Measurements from ENCODE around the gene SCN5A. TPM values are rescaled to one million over a fixed set of nuclear protein-coding genes. Genes with fewer than 3 reads are reported as not detected.

Gene SCN5A
- total RNA-seq, 1 experiment from 2014 or later: 13.6 TPM

- TF ChIP-seq, protein P1, sequence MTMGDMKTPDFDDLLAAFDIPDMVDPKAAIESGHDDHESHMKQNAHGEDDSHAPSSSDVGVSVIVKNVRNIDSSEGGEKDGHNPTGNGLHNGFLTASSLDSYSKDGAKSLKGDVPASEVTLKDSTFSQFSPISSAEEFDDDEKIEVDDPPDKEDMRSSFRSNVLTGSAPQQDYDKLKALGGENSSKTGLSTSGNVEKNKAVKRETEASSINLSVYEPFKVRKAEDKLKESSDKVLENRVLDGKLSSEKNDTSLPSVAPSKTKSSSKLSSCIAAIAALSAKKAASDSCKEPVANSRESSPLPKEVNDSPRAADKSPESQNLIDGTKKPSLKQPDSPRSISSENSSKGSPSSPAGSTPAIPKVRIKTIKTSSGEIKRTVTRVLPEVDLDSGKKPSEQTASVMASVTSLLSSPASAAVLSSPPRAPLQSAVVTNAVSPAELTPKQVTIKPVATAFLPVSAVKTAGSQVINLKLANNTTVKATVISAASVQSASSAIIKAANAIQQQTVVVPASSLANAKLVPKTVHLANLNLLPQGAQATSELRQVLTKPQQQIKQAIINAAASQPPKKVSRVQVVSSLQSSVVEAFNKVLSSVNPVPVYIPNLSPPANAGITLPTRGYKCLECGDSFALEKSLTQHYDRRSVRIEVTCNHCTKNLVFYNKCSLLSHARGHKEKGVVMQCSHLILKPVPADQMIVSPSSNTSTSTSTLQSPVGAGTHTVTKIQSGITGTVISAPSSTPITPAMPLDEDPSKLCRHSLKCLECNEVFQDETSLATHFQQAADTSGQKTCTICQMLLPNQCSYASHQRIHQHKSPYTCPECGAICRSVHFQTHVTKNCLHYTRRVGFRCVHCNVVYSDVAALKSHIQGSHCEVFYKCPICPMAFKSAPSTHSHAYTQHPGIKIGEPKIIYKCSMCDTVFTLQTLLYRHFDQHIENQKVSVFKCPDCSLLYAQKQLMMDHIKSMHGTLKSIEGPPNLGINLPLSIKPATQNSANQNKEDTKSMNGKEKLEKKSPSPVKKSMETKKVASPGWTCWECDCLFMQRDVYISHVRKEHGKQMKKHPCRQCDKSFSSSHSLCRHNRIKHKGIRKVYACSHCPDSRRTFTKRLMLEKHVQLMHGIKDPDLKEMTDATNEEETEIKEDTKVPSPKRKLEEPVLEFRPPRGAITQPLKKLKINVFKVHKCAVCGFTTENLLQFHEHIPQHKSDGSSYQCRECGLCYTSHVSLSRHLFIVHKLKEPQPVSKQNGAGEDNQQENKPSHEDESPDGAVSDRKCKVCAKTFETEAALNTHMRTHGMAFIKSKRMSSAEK (CRISPR knock-in tag; IDR thresholded peaks at IDR 0.05; ENCODE audit: borderline replicate concordance): no peak
- no peak for TF ChIP-seq KAT7 (CRISPR knock-in tag; IDR thresholded peaks at IDR 0.05; ENCODE audit: borderline replicate concordance)
- TF ChIP-seq FOXP4 (CRISPR knock-in tag; IDR thresholded peaks at IDR 0.05): no peak
- no peak for TF ChIP-seq ETV6 (CRISPR knock-in tag; IDR thresholded peaks at IDR 0.05)
- TF ChIP-seq EMX1 (CRISPR knock-in tag; IDR thresholded peaks at IDR 0.05): no peak
- no peak for TF ChIP-seq SMAD4 (CRISPR knock-in tag; IDR thresholded peaks at IDR 0.05)
- no peak for TF ChIP-seq ESRRA (CRISPR knock-in tag; IDR thresholded peaks at IDR 0.05; ENCODE audit: borderline replicate concordance)
These were observed 33.4 kb downstream of the SCN5A start (continued) for GRCh38 chr3:38616111-38616510.

DNA sequence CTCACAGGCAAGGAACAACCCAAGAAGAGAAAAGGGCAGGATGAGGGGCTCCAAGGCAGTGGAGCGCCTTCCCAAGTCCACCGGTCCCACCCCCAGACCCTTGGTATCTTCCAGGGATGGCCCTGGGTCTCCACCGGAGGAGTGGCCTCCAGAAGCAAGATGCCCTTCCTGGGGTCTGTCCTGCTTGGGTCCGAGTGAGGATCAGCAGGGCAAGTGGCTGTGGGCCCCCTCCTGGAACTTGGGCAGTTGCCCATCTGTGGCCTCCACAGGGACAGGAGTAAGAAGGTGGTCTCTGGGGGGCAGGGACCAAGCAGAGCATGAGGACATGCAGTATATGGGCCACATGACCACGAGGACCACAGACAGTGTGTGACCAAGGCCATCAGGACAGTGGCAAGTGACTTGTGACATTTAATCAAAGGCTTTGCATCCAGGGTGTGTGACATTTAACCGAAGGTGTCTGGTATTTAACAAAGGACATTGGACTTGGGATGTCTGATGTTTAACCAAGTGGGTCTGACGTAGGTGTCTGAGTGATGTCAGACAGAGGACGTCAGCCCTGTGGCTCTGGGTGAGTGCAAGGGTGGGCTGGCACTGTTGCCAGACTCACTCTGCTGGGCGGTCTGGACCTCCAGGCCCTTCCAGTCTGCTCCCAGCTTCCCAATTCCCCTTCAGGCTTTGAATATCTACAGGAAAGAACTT is 34.7 kb downstream of the SCN5A start:
- Mint-ChIP-seq H3K4me1 (peaks cover 10% of the 10 kb centered on the region; the same call in 1 of the 2 replicates), H3K9me3 (no peaks in the 10 kb centered on the region), H3K36me3 (no peaks in the 10 kb centered on the region), H3K4me3 (no peak overlapping the region), H3K27me3 (ENCODE audit: low read depth) (no peaks in the 10 kb centered on the region; the same call in 1 of the 2 replicates), H3K27ac (no peak overlapping the region)
- POLR2A ChIA-PET: no interaction called here
- DNase-seq (ENCODE audit: low spot score): no peak
- ATAC-seq: no peak
- CTCF ChIA-PET: interaction anchor here (1.6 kb wide), 1 partner anchor 41 kb away, joined by 5 read pairs; no protein-coding TSS in a partner anchor
- TF ChIP-seq, protein P2, sequence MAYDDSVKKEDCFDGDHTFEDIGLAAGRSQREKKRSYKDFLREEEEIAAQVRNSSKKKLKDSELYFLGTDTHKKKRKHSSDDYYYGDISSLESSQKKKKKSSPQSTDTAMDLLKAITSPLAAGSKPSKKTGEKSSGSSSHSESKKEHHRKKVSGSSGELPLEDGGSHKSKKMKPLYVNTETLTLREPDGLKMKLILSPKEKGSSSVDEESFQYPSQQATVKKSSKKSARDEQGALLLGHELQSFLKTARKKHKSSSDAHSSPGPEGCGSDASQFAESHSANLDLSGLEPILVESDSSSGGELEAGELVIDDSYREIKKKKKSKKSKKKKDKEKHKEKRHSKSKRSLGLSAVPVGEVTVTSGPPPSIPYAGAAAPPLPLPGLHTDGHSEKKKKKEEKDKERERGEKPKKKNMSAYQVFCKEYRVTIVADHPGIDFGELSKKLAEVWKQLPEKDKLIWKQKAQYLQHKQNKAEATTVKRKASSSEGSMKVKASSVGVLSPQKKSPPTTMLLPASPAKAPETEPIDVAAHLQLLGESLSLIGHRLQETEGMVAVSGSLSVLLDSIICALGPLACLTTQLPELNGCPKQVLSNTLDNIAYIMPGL (CRISPR knock-in tag; IDR thresholded peaks at IDR 0.05): no peak
- TF ChIP-seq, protein P1 (CRISPR knock-in tag; IDR thresholded peaks at IDR 0.05; ENCODE audit: borderline replicate concordance): no peak
- TF ChIP-seq, protein P3, sequence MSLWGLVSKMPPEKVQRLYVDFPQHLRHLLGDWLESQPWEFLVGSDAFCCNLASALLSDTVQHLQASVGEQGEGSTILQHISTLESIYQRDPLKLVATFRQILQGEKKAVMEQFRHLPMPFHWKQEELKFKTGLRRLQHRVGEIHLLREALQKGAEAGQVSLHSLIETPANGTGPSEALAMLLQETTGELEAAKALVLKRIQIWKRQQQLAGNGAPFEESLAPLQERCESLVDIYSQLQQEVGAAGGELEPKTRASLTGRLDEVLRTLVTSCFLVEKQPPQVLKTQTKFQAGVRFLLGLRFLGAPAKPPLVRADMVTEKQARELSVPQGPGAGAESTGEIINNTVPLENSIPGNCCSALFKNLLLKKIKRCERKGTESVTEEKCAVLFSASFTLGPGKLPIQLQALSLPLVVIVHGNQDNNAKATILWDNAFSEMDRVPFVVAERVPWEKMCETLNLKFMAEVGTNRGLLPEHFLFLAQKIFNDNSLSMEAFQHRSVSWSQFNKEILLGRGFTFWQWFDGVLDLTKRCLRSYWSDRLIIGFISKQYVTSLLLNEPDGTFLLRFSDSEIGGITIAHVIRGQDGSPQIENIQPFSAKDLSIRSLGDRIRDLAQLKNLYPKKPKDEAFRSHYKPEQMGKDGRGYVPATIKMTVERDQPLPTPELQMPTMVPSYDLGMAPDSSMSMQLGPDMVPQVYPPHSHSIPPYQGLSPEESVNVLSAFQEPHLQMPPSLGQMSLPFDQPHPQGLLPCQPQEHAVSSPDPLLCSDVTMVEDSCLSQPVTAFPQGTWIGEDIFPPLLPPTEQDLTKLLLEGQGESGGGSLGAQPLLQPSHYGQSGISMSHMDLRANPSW (CRISPR knock-in tag; conservative IDR thresholded peaks at IDR 0.05; ENCODE audit: low read depth): no peak
- TF ChIP-seq USF2 (CRISPR knock-in tag; IDR thresholded peaks at IDR 0.05): no peak
- TF ChIP-seq NFATC4 (CRISPR knock-in tag; IDR thresholded peaks at IDR 0.05): no peak
- no peak for TF ChIP-seq CREM (CRISPR knock-in tag; IDR thresholded peaks at IDR 0.05)
- TF ChIP-seq, protein P4, sequence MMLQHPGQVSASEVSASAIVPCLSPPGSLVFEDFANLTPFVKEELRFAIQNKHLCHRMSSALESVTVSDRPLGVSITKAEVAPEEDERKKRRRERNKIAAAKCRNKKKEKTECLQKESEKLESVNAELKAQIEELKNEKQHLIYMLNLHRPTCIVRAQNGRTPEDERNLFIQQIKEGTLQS (CRISPR knock-in tag; conservative IDR thresholded peaks at IDR 0.05): no peak
- TF ChIP-seq FOXP1 (CRISPR knock-in tag; IDR thresholded peaks at IDR 0.05; ENCODE audit: borderline replicate concordance): no peak
- TF ChIP-seq, protein P5, sequence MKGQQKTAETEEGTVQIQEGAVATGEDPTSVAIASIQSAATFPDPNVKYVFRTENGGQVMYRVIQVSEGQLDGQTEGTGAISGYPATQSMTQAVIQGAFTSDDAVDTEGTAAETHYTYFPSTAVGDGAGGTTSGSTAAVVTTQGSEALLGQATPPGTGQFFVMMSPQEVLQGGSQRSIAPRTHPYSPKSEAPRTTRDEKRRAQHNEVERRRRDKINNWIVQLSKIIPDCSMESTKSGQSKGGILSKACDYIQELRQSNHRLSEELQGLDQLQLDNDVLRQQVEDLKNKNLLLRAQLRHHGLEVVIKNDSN (CRISPR knock-in tag; IDR thresholded peaks at IDR 0.05): no peak
- no peak for TF ChIP-seq ESRRA (CRISPR knock-in tag; IDR thresholded peaks at IDR 0.05; ENCODE audit: borderline replicate concordance)

Measured in WTC11 (cell line).